Fibroblast of lung (primary cell): ENCODE results near the gene SMOC2. TPM values are rescaled to one million over a fixed set of nuclear protein-coding genes. Genes with fewer than 3 reads are reported as not detected.

Experiments used
- DNase-seq, 2 donors: peaks; one replicate each; pipeline versions ENCODE4 v3.0.0 to v3.0.0-alpha.2; 2010; ENCODE audit warnings: low read depth in 2 of 2
- H2AFZ ChIP-seq: 2 replicates; pipeline ENCODE4 v1.5.1; 2012; ENCODE audit warnings: low read length, control low read depth, inconsistent platforms
- H3K27ac ChIP-seq: 2 replicates; pipeline ENCODE4 v1.5.1; 2011; ENCODE audit warnings: low read length, control low read depth; ENCODE audit not compliant: insufficient read depth
- H3K27me3 ChIP-seq: 2 replicates; pipeline ENCODE4 v1.5.1; 2011; ENCODE audit warnings: mild to moderate bottlenecking, low read length; ENCODE audit not compliant: control insufficient read depth, insufficient read depth
- H3K36me3 ChIP-seq: 2 replicates; pipeline ENCODE4 v1.5.1; 2011; ENCODE audit warnings: low read length; ENCODE audit not compliant: control insufficient read depth, insufficient read depth
- H3K4me1 ChIP-seq: 2 replicates; pipeline ENCODE4 v1.5.1; 2011; ENCODE audit warnings: low read length; ENCODE audit not compliant: control insufficient read depth, insufficient read depth; ENCODE audit errors: extremely low read depth
- H3K4me2 ChIP-seq: 2 replicates; pipeline ENCODE4 v1.5.1; 2011; ENCODE audit warnings: low read length, control low read depth; ENCODE audit not compliant: insufficient read depth; ENCODE audit errors: extremely low read depth
- H3K4me3 ChIP-seq, 4 experiments: fragments of 200-600 bp in 1 of 4; sonication (generic) in 1 of 4; replicated peaks in 1 of 4; 2 replicates each; pipeline ENCODE4 v1.5.1; 2011 to 2016; ENCODE audit warnings: low read length in 4 of 4, low read depth in 3 of 4, mild to moderate bottlenecking in 3 of 4, control low read depth in 2 of 4, inconsistent platforms in 1 of 4, mixed read lengths in 1 of 4; ENCODE audit not compliant: insufficient read depth in 1 of 4; ENCODE audit errors: control extremely low read depth in 1 of 4
- H3K79me2 ChIP-seq: 2 replicates; pipeline ENCODE4 v1.5.1; 2012; ENCODE audit warnings: mild to moderate bottlenecking, low read length, inconsistent platforms; ENCODE audit not compliant: control insufficient read depth, insufficient read depth
- H3K9ac ChIP-seq: 2 replicates; pipeline ENCODE4 v1.5.1; 2011; ENCODE audit warnings: mild to moderate bottlenecking, low read length, control low read depth; ENCODE audit not compliant: insufficient read depth
- H3K9me3 ChIP-seq: 2 replicates; pipeline ENCODE4 v1.5.1; 2012; ENCODE audit warnings: low read depth, low read length; ENCODE audit not compliant: control insufficient read depth, insufficient read depth
- H4K20me1 ChIP-seq: 2 replicates; pipeline ENCODE4 v1.5.1; 2011; ENCODE audit warnings: low read length; ENCODE audit not compliant: control insufficient read depth, insufficient read depth; ENCODE audit errors: extremely low read depth
- EZH2 ChIP-seq: IDR thresholded peaks from 2 replicates; pipeline ENCODE4 v1.5.1; 2012; ENCODE audit warnings: low read length, control low read depth, mild to moderate bottlenecking; ENCODE audit errors: missing control alignments
- polyA plus RNA-seq, 2 donors: library from polyadenylated mRNA; depleted of rRNA in 1 of 2; stranded (reverse) in 1 of 2; unstranded in 1 of 2; fragments of >200 nt; gene quantifications; 2 replicates each; pipeline ENCODE4 v1.2.1, GENCODE V29; 2011 to 2012; ENCODE audit warnings: missing spikeins in 1 of 2
- total RNA-seq: library from RNA; depleted of rRNA; stranded (reverse); fragments of >200 nt; gene quantifications from 2 replicates; pipeline ENCODE4 v1.2.1, GENCODE V29; 2014
- TF ChIP-seq, protein P1 (sequence below), 2 donors: IDR thresholded peaks in 1 of 2; conservative IDR thresholded peaks in 1 of 2; 1 replicate in 1 of 2; 2 replicates in 1 of 2; pipeline ENCODE4 v1.5.1; 2011 to 2012; ENCODE audit warnings: low read length in 2 of 2, control low read depth in 1 of 2, inconsistent platforms in 1 of 2, low read depth in 1 of 2, mild to moderate bottlenecking in 1 of 2

The SMOC2 gene
- total and polyA plus RNA-seq, 2 donors (not counting 1 experiment from before 2014, with no cell fraction given): not detected

GRCh38 chr6:168706471-168707177, 265.6 kb downstream of the SMOC2 start:
- DNase-seq: no peak
- no peak overlapping the region for H3K27ac ChIP-seq
- no peak overlapping the region for H3K4me3 ChIP-seq
- H3K9me3 ChIP-seq: no peaks in the 10 kb centered on the region
- H3K79me2 ChIP-seq: no peaks in the 10 kb centered on the region
- H4K20me1 ChIP-seq: no peaks in the 10 kb centered on the region
- H3K36me3 ChIP-seq: no peaks in the 10 kb centered on the region
- H3K4me2 ChIP-seq: no peak overlapping the region
- TF ChIP-seq EZH2: no peak
- TF ChIP-seq, protein P1, sequence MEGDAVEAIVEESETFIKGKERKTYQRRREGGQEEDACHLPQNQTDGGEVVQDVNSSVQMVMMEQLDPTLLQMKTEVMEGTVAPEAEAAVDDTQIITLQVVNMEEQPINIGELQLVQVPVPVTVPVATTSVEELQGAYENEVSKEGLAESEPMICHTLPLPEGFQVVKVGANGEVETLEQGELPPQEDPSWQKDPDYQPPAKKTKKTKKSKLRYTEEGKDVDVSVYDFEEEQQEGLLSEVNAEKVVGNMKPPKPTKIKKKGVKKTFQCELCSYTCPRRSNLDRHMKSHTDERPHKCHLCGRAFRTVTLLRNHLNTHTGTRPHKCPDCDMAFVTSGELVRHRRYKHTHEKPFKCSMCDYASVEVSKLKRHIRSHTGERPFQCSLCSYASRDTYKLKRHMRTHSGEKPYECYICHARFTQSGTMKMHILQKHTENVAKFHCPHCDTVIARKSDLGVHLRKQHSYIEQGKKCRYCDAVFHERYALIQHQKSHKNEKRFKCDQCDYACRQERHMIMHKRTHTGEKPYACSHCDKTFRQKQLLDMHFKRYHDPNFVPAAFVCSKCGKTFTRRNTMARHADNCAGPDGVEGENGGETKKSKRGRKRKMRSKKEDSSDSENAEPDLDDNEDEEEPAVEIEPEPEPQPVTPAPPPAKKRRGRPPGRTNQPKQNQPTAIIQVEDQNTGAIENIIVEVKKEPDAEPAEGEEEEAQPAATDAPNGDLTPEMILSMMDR (conservative IDR thresholded peaks at IDR 0.05 in 1 of 2, IDR thresholded peaks at IDR 0.05 in 1 of 2; ENCODE audit: low read depth in 1 of 2, low read length in 2 of 2): no peak
- no peaks in the 10 kb centered on the region for H3K4me1 ChIP-seq
- no peaks in the 10 kb centered on the region for H3K27me3 ChIP-seq
- no peak overlapping the region for H3K9ac ChIP-seq
- no peak overlapping the region for H2AFZ ChIP-seq

GRCh38 chr6:168708526-168708925, 267.5 kb downstream of the SMOC2 start:
- H3K27ac ChIP-seq: no peak overlapping the region
- no peaks in the 10 kb centered on the region for H4K20me1 ChIP-seq
- H3K4me3 ChIP-seq: no peak overlapping the region
- no peaks in the 10 kb centered on the region for H3K36me3 ChIP-seq
- no peaks in the 10 kb centered on the region for H3K4me1 ChIP-seq
- no peak for DNase-seq
- no peaks in the 10 kb centered on the region for H3K79me2 ChIP-seq
- H3K27me3 ChIP-seq: no peaks in the 10 kb centered on the region
- no peak overlapping the region for H3K9ac ChIP-seq
- TF ChIP-seq, protein P1 (conservative IDR thresholded peaks at IDR 0.05 in 1 of 2, IDR thresholded peaks at IDR 0.05 in 1 of 2; ENCODE audit: low read depth in 1 of 2, low read length in 2 of 2): no peak
- TF ChIP-seq EZH2: no peak
- no peaks in the 10 kb centered on the region for H3K9me3 ChIP-seq
- no peak overlapping the region for H2AFZ ChIP-seq
- no peak overlapping the region for H3K4me2 ChIP-seq

- no peak overlapping the region for H3K4me2 ChIP-seq
- no peaks in the 10 kb centered on the region for H3K4me1 ChIP-seq
Measured at GRCh38 chr6:168708984-168709383, 268.0 kb downstream of the SMOC2 start.

More at GRCh38 chr6:168708984-168709383, 268.0 kb downstream of the SMOC2 start:
- H3K9me3 ChIP-seq: no peaks in the 10 kb centered on the region
- DNase-seq: no peak
- H3K9ac ChIP-seq: no peak overlapping the region
- no peak overlapping the region for H2AFZ ChIP-seq
- no peaks in the 10 kb centered on the region for H3K79me2 ChIP-seq
- no peaks in the 10 kb centered on the region for H3K36me3 ChIP-seq
- TF ChIP-seq, protein P1 (conservative IDR thresholded peaks at IDR 0.05 in 1 of 2, IDR thresholded peaks at IDR 0.05 in 1 of 2; ENCODE audit: low read depth in 1 of 2, low read length in 2 of 2): no peak
- TF ChIP-seq EZH2: no peak
- H3K27me3 ChIP-seq: no peaks in the 10 kb centered on the region
- no peak overlapping the region for H3K27ac ChIP-seq
- no peak overlapping the region for H3K4me3 ChIP-seq
- H4K20me1 ChIP-seq: no peaks in the 10 kb centered on the region
